IMR-90 (cell line): ENCODE data around the gene ISG20L2. TPM values are rescaled to one million over a fixed set of nuclear protein-coding genes. Genes with fewer than 3 reads are reported as not detected.

Experiments used
- CHD1 ChIP-seq: IDR thresholded peaks from 2 replicates; pipeline ENCODE4 v1.6.1; 2012; ENCODE audit warnings: low read depth, low read length, improper control_type of control experiment
- polyA plus RNA-seq, 3 experiments: library from polyadenylated mRNA; depleted of rRNA; stranded (reverse); fragments of >200 nt; gene quantifications; 2 replicates each; pipeline ENCODE4 v1.2.3, GENCODE V29; 2012; ENCODE audit warnings: low replicate concordance in 1 of 3
- total RNA-seq: library from RNA; depleted of rRNA; stranded (reverse); fragments of >200 nt; gene quantifications from 2 replicates; pipeline ENCODE4 v1.2.3, GENCODE V29; 2012
- TF ChIP-seq, protein P1 (sequence below): conservative IDR thresholded peaks from 2 replicates; pipeline ENCODE4 v1.5.1; 2012; ENCODE audit warnings: mild to moderate bottlenecking, low read depth, low read length, improper control_type of control experiment

The ISG20L2 gene
- total and polyA plus RNA-seq, 2 of the 4 experiments (the other 2 are of a cell fraction): 17.0 to 27.3 TPM

DNA sequence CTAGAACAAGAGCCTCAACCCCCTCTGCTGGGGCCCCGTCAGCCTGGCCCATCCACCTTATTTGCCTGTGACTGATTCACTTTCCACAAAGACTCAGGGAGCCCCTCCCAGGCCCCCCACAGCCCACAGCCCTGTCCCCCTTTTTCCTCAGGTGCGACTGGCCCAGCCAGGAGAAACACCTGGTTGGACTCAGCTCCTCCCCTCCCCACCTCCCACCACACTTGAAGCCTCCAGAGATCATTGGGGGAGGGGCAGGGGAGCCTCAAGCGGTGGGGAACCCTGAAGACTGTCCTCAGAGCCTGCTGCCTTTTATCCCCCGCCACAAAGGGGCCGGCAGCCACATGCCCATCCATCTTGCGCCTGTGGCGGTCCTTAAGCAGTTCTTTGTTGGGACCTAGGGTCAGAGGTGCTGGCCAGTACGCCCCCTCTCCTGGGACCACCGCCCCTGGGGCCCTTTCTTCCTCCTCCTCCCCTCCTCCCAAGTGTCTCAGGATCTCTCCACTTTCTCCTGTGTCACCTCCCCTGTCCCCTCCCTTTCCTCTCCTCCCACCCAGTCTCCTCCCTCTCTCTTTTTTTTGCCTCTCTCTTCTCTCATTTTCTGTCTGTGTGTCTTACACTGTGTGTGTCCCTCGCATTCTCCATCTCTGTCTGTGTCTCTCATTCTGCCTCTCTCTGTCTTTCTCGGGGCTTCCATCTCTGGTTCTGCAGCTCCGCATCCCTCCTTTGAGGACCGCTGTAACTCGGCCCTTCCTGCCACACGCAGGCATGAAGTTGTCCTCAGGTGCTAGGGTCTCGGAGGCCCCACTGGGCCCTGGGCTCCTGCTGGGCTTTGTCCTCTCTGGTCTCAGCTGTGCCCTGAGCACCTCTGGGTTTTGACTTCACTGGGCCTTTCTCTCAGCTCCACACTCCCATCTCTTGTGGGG lies 35.4 kb downstream of the ISG20L2 start (continued):
- TF ChIP-seq, protein P1, sequence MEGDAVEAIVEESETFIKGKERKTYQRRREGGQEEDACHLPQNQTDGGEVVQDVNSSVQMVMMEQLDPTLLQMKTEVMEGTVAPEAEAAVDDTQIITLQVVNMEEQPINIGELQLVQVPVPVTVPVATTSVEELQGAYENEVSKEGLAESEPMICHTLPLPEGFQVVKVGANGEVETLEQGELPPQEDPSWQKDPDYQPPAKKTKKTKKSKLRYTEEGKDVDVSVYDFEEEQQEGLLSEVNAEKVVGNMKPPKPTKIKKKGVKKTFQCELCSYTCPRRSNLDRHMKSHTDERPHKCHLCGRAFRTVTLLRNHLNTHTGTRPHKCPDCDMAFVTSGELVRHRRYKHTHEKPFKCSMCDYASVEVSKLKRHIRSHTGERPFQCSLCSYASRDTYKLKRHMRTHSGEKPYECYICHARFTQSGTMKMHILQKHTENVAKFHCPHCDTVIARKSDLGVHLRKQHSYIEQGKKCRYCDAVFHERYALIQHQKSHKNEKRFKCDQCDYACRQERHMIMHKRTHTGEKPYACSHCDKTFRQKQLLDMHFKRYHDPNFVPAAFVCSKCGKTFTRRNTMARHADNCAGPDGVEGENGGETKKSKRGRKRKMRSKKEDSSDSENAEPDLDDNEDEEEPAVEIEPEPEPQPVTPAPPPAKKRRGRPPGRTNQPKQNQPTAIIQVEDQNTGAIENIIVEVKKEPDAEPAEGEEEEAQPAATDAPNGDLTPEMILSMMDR: no peak
- TF ChIP-seq CHD1: no peak
